Mesenchymal stem cell (in vitro differentiated cells and primary cell): ENCODE data around the gene HMGXB3. TPM values are rescaled to one million over a fixed set of nuclear protein-coding genes. Genes with fewer than 3 reads are reported as not detected.

ENCODE experiments used
- DNase-seq: peaks from one replicate; pipeline ENCODE4 v3.0.0-alpha.2; 2013
- H2AFZ ChIP-seq: one replicate; pipeline ENCODE4 v1.6.1; 2013; ENCODE audit warnings: low read depth, mild to moderate bottlenecking, control low read depth, inconsistent platforms, low read length, moderate library complexity
- H2AK5ac ChIP-seq: 2 replicates; pipeline ENCODE4 v1.6.1; 2013; ENCODE audit warnings: low read length, moderate library complexity, mild to moderate bottlenecking, inconsistent platforms; ENCODE audit not compliant: severe bottlenecking
- H2BK120ac ChIP-seq: one replicate; pipeline ENCODE4 v1.6.1; 2013; ENCODE audit warnings: low read depth, mild to moderate bottlenecking, inconsistent platforms, low read length, moderate library complexity
- H2BK12ac ChIP-seq, 2 experiments: one replicate each; pipeline ENCODE4 v1.6.1; 2013; ENCODE audit warnings: inconsistent platforms in 2 of 2, low read length in 2 of 2, mild to moderate bottlenecking in 2 of 2, moderate library complexity in 2 of 2, control low read depth in 1 of 2
- H2BK15ac ChIP-seq: one replicate; pipeline ENCODE4 v1.6.1; 2013; ENCODE audit warnings: mild to moderate bottlenecking, low read depth, inconsistent platforms; ENCODE audit not compliant: poor library complexity, severe bottlenecking
- H2BK5ac ChIP-seq: 2 replicates; pipeline ENCODE4 v1.6.1; 2013; ENCODE audit warnings: low read depth, mild to moderate bottlenecking, low read length, control low read depth, inconsistent platforms; ENCODE audit not compliant: poor library complexity, severe bottlenecking
- H3K14ac ChIP-seq, 2 experiments: one replicate each; pipeline ENCODE4 v1.6.1; 2013; ENCODE audit warnings: inconsistent platforms in 2 of 2, low read length in 2 of 2, control low read depth in 1 of 2, mild to moderate bottlenecking in 1 of 2, moderate library complexity in 1 of 2
- H3K18ac ChIP-seq, 2 experiments: one replicate each; pipeline ENCODE4 v1.6.1; 2013; ENCODE audit warnings: inconsistent platforms in 2 of 2, low read length in 2 of 2, control low read depth in 1 of 2, low read depth in 1 of 2, mild to moderate bottlenecking in 1 of 2
- H3K23ac ChIP-seq, 2 experiments: one replicate each; pipeline ENCODE4 v1.6.1; 2013; ENCODE audit warnings: inconsistent platforms in 2 of 2, low read length in 2 of 2, mild to moderate bottlenecking in 2 of 2, moderate library complexity in 2 of 2, control low read depth in 1 of 2
- H3K27ac ChIP-seq: 2 replicates; pipeline ENCODE4 v1.5.1; 2013; ENCODE audit warnings: mild to moderate bottlenecking, moderate library complexity, low read length, control low read depth, inconsistent platforms; ENCODE audit not compliant: poor library complexity, severe bottlenecking
- H3K27me3 ChIP-seq, 2 experiments: 2 replicates each; pipeline versions ENCODE4 v1.6.1 to v1.7.0; 2013; ENCODE audit warnings: low read length in 2 of 2, mild to moderate bottlenecking in 2 of 2, moderate library complexity in 2 of 2, control low read depth in 1 of 2, inconsistent platforms in 1 of 2; ENCODE audit not compliant: control insufficient read depth in 1 of 2, insufficient read depth in 1 of 2
- H3K36me3 ChIP-seq, 2 experiments: 2 replicates each; pipeline versions ENCODE4 v1.6.1 to v1.7.0; 2013; ENCODE audit warnings: low read length in 2 of 2, control low read depth in 1 of 2, inconsistent platforms in 1 of 2, low read depth in 1 of 2, mild to moderate bottlenecking in 1 of 2; ENCODE audit not compliant: insufficient read depth in 2 of 2, control insufficient read depth in 1 of 2
- H3K4ac ChIP-seq, 2 experiments: one replicate each; pipeline ENCODE4 v1.6.1; 2013; ENCODE audit warnings: inconsistent platforms in 2 of 2, low read length in 2 of 2, mild to moderate bottlenecking in 2 of 2, moderate library complexity in 2 of 2, control low read depth in 1 of 2, low read depth in 1 of 2
- H3K4me1 ChIP-seq: 2 replicates; pipeline ENCODE4 v1.6.1; 2013; ENCODE audit warnings: low read depth, low read length, control low read depth; ENCODE audit not compliant: control insufficient read depth, insufficient read depth
- H3K4me2 ChIP-seq: 2 replicates; pipeline ENCODE4 v1.6.1; 2013; ENCODE audit warnings: low read length, mild to moderate bottlenecking, inconsistent platforms; ENCODE audit not compliant: poor library complexity, severe bottlenecking
- H3K4me3 ChIP-seq, 2 experiments: 2 replicates each; pipeline versions ENCODE4 v1.5.1 to v1.7.0; 2013; ENCODE audit warnings: low read length in 2 of 2, mild to moderate bottlenecking in 2 of 2, control low read depth in 1 of 2, low read depth in 1 of 2; ENCODE audit not compliant: insufficient read depth in 1 of 2
- H3K79me1 ChIP-seq: replicated peaks from 2 replicates; pipeline ENCODE4 v1.6.1; 2013; ENCODE audit warnings: mild to moderate bottlenecking, control low read depth, low read length, inconsistent platforms; ENCODE audit not compliant: poor library complexity, severe bottlenecking
- H3K9ac ChIP-seq: 2 replicates; pipeline ENCODE4 v1.7.0; 2013; ENCODE audit warnings: mild to moderate bottlenecking, low read length, moderate library complexity
- H3K9me3 ChIP-seq: 2 replicates; pipeline ENCODE4 v1.7.0; 2013; ENCODE audit warnings: mild to moderate bottlenecking, low read length; ENCODE audit not compliant: control insufficient read depth
- H4K8ac ChIP-seq: one replicate; pipeline ENCODE4 v1.6.1; 2013; ENCODE audit warnings: inconsistent platforms, mild to moderate bottlenecking, low read length, moderate library complexity
- H4K91ac ChIP-seq: one replicate; pipeline ENCODE4 v1.6.1; 2013; ENCODE audit warnings: mild to moderate bottlenecking, low read length, inconsistent platforms
- WGBS: methylation state at CpG from one replicate; pipeline ENCODE4 v1.1.7; 2013; ENCODE audit warnings: mixed read lengths; 5-methylcytosine and 5-hydroxymethylcytosine counted together
- polyA plus RNA-seq, 2 experiments: library from polyadenylated mRNA; stranded (reverse); fragments of 200-250 nt; gene quantifications; one replicate each; pipeline ENCODE4 v1.2.3, GENCODE V29; 2013

HMGXB3 gene, protein sequence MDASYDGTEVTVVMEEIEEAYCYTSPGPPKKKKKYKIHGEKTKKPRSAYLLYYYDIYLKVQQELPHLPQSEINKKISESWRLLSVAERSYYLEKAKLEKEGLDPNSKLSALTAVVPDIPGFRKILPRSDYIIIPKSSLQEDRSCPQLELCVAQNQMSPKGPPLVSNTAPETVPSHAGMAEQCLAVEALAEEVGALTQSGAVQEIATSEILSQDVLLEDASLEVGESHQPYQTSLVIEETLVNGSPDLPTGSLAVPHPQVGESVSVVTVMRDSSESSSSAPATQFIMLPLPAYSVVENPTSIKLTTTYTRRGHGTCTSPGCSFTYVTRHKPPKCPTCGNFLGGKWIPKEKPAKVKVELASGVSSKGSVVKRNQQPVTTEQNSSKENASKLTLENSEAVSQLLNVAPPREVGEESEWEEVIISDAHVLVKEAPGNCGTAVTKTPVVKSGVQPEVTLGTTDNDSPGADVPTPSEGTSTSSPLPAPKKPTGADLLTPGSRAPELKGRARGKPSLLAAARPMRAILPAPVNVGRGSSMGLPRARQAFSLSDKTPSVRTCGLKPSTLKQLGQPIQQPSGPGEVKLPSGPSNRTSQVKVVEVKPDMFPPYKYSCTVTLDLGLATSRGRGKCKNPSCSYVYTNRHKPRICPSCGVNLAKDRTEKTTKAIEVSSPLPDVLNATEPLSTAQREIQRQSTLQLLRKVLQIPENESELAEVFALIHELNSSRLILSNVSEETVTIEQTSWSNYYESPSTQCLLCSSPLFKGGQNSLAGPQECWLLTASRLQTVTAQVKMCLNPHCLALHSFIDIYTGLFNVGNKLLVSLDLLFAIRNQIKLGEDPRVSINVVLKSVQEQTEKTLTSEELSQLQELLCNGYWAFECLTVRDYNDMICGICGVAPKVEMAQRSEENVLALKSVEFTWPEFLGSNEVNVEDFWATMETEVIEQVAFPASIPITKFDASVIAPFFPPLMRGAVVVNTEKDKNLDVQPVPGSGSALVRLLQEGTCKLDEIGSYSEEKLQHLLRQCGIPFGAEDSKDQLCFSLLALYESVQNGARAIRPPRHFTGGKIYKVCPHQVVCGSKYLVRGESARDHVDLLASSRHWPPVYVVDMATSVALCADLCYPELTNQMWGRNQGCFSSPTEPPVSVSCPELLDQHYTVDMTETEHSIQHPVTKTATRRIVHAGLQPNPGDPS (N-terminal part only)
- 21.5 TPM for polyA plus RNA-seq (2013, experiment 1 of 2)
- 20.1 TPM for polyA plus RNA-seq (2013, experiment 2 of 2)

DNA sequence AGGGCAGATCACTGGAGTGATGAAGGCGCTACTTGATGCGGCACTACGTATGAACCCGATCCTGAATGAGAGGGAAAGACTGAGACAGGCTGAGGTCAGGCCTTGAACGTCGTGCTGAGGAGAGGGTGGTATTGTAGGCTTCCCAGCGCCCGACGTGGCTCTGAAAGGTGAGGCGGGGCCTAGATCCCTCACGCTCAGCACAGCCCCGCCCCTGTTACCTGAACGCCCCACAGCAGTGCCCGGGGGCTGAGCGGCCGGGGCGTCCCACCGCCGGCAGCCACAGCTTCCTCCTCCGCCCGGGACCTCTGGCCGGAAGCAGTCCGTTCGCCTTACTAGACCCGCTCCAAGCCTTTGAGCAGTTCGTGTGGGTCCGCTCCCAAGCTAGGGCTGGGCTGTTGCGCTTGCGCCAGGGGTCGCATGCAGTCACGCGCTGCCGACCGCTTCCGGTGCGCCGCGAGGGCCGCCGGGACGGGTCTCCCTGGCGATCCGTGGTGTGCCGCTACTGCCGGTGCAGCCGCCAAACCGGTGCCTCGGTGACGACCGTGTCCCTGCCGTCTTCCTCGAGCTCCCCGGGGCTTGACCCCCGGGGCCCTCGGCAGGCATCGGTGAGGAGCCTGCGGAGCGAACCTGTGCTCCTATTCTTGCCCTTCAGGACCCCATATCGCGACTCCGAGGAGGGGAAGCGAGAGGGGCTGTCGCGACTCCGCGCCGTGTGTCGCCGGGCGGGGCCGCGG, at the start of gene HMGXB3, which contains the start of gene TIGD6:
HMGXB3 (plus strand) TSS at position 484 of the 734 bp plus-strand sequence. CDS start 4,114 bp downstream, outside the sequence.
TIGD6 (minus strand) TSS at position 399 of the 734 bp plus-strand sequence. CDS start 4,306 bp downstream, outside the sequence.
- H3K4ac ChIP-seq, result peak within 1 kb of the TSS; percentile 93 to 98
- H2BK120ac ChIP-seq, result peak within 1 kb of the TSS; percentile 67
- H3K4me3 ChIP-seq, result peak within 1 kb of the TSS; percentile 94 to 96
- H3K9ac ChIP-seq, result peak within 1 kb of the TSS; percentile 96
- peak within 1 kb of the TSS; percentile 57 for H2AK5ac ChIP-seq
- peak within 1 kb of the TSS; percentile 62 for H2AFZ ChIP-seq
- H3K14ac ChIP-seq, result peak within 1 kb of the TSS in 1 of 2 experiments; percentile 91
- H3K27me3 ChIP-seq, result no peaks in the 10 kb centered on the region
- H3K27ac ChIP-seq, result peak within 1 kb of the TSS; percentile 85
- peak within 1 kb of the TSS in 1 of 2 experiments; percentile 87 for H3K23ac ChIP-seq
- H2BK5ac ChIP-seq, result peak within 1 kb of the TSS; percentile 75
- H2BK15ac ChIP-seq, result peak within 1 kb of the TSS; percentile 73
- H3K36me3 ChIP-seq, result peaks cover 5 to 33% of the 10 kb centered on the region in 2 experiments
- peak within 1 kb of the TSS in 1 of 2 experiments; percentile 81 for H2BK12ac ChIP-seq
- H3K4me1 ChIP-seq, result peaks cover 4% of the 10 kb centered on the region
- peak within 1 kb of the TSS; percentile 97 to 99 for H3K18ac ChIP-seq
- H3K9me3 ChIP-seq, result no peaks in the 10 kb centered on the region
- H3K4me2 ChIP-seq, result peak within 1 kb of the TSS; percentile 69
- H4K91ac ChIP-seq, result peak within 1 kb of the TSS; percentile 95
- H4K8ac ChIP-seq, result peak within 1 kb of the TSS; percentile 96
- peaks cover 7% of the 10 kb centered on the region for H3K79me1 ChIP-seq
- WGBS, result under 1% methylated on average over 70 of the region's 72 CpGs
- DNase-seq, result peak; percentile 96

GRCh38 chr5:149951138-149951749, 49.3 kb upstream of the HMGXB3 start:
- Histone ChIP-seq H2BK15ac (no peak overlapping the region), H3K4me1 (no peaks in the 10 kb centered on the region), H4K91ac (no peak overlapping the region), H3K9me3 (no peaks in the 10 kb centered on the region), H2BK120ac (no peak overlapping the region), H4K8ac (no peak overlapping the region), H3K27ac (no peak overlapping the region), H3K4ac (no peak overlapping the region), H3K9ac (no peak overlapping the region), H3K36me3 (no peaks in the 10 kb centered on the region), H2BK5ac (no peak overlapping the region), H2AFZ (no peak overlapping the region), H3K4me3 (no peak overlapping the region), H2BK12ac (no peak overlapping the region), H2AK5ac (no peak overlapping the region), H3K27me3 (peaks cover 0 to 32% of the 10 kb centered on the region in 2 experiments), H3K79me1 (no peaks in the 10 kb centered on the region), H3K18ac (no peak overlapping the region), H3K23ac (no peak overlapping the region), H3K14ac (no peak overlapping the region), H3K4me2 (no peak overlapping the region)
- DNase-seq, result no peak
- WGBS, result 78% methylated on average over 6 of the region's 6 CpGs

GRCh38 chr5:149953436-149954121, 47.0 kb upstream of the HMGXB3 start:
- Histone ChIP-seq H2BK12ac (no peak overlapping the region), H3K4ac (no peak overlapping the region), H3K9ac (no peak overlapping the region), H3K9me3 (no peaks in the 10 kb centered on the region), H2AFZ (no peak overlapping the region), H2BK5ac (no peak overlapping the region), H3K4me3 (no peak overlapping the region), H4K8ac (no peak overlapping the region), H2BK15ac (no peak overlapping the region), H2AK5ac (peak overlapping the region; percentile 36), H3K79me1 (no peaks in the 10 kb centered on the region), H3K18ac (no peak overlapping the region), H3K4me2 (no peak overlapping the region), H3K14ac (no peak overlapping the region), H4K91ac (no peak overlapping the region), H3K36me3 (no peaks in the 10 kb centered on the region), H3K23ac (no peak overlapping the region), H3K27ac (no peak overlapping the region), H2BK120ac (no peak overlapping the region), H3K4me1 (peaks cover 12% of the 10 kb centered on the region), H3K27me3 (peaks cover 0 to 17% of the 10 kb centered on the region in 2 experiments)
- no peak for DNase-seq
- WGBS, result 91% methylated on average over 7 of the region's 9 CpGs
